HepG2 (cell line): ENCODE results near the gene IDH3A. TPM values are rescaled to one million over a fixed set of nuclear protein-coding genes. Genes with fewer than 3 reads are reported as not detected.
"Not testable (repeated sequence)": the region's sequence is repeated elsewhere in the genome, so short reads cannot be mapped to it uniquely, and the experiment has no call there.

Source experiments
- ATAC-seq: fragments of 200-7000 bp; cut with Tn5 transposase; 3 replicates; pipeline ENCODE4 v1.9.1; 2020; ENCODE audit warnings: mild to moderate bottlenecking, moderate library complexity
- BruUV-seq: library from RNA; stranded (reverse); fragments of 400-500 nt; replicated peaks from 2 replicates; lab custom pipeline; 2021; lab: Mats Ljungman, UMichigan
- CTCF ChIA-PET: fragments of 300-600 bp; formaldehyde crosslinking; extraction: SDS; loops from one replicate; lab custom pipeline; 2021; ENCODE audit warnings: low total read pairs, inconsistent platforms, low intra/inter-chr PET ratio; lab: Yijun Ruan, JAX
- POLR2A ChIA-PET: fragments of 350-600 bp; sonication (Branson Sonifier 250); formaldehyde crosslinking; loops from one replicate; lab custom pipeline; 2020; ENCODE audit warnings: antibody characterized with exemption, inconsistent platforms; lab: Yijun Ruan, JAX
- DNase-seq: peaks from one replicate; pipeline ENCODE4 v3.0.0-alpha.2; 2015; ENCODE audit warnings: low spot score
- FAIRE-seq: peaks from 3 replicates; lab custom pipeline; 2011; peaks lifted over from hg19 to GRCh38; lab: Jason Lieb, UNC
- H2AFZ ChIP-seq: one replicate; pipeline ENCODE4 v1.6.1; 2011; ENCODE audit warnings: low read length, inconsistent platforms
- H3K27ac ChIP-seq: fragments of 300-600 bp; 3 replicates; pipeline ENCODE4 v1.8.0; 2011; ENCODE audit warnings: mixed run types, mild to moderate bottlenecking, mixed read lengths, low read length, inconsistent platforms; ENCODE audit not compliant: insufficient read depth; ENCODE audit errors: extremely low read length
- H3K27me3 ChIP-seq, 2 experiments: fragments of 200-600 bp in 1 of 2; 2 replicates in 1 of 2; 3 replicates in 1 of 2; pipeline versions ENCODE4 v1.6.0 to v1.8.0; 2011; ENCODE audit warnings: low read length in 2 of 2, mild to moderate bottlenecking in 2 of 2, moderate library complexity in 2 of 2, inconsistent platforms in 1 of 2; ENCODE audit not compliant: insufficient read depth in 2 of 2, control insufficient read depth in 1 of 2
- H3K36me3 ChIP-seq, 2 experiments: fragments of 200-600 bp in 1 of 2; replicated peaks in 1 of 2; 2 replicates in 1 of 2; 3 replicates in 1 of 2; pipeline versions ENCODE4 v1.5.1 to v1.8.0; 2011; ENCODE audit warnings: low read length in 2 of 2, inconsistent platforms in 1 of 2; ENCODE audit not compliant: insufficient read depth in 2 of 2, control insufficient read depth in 1 of 2
- H3K4me1 ChIP-seq: 2 replicates; pipeline ENCODE4 v1.5.1; 2012; ENCODE audit warnings: low read length, inconsistent platforms; ENCODE audit not compliant: insufficient read depth
- H3K4me2 ChIP-seq: 2 replicates; pipeline ENCODE4 v1.6.0; 2011; ENCODE audit warnings: low read depth, low read length, inconsistent platforms
- H3K4me3 ChIP-seq, 3 experiments: fragments of 200-600 bp in 1 of 3; sonication (generic), shearing (Covaris generic) in 1 of 3; replicated peaks in 1 of 3; 2 replicates each; pipeline ENCODE4 v1.5.1; 2011 to 2016; ENCODE audit warnings: low read length in 3 of 3, inconsistent platforms in 2 of 3, low read depth in 2 of 3, mild to moderate bottlenecking in 2 of 3, control low read depth in 1 of 3, mixed read lengths in 1 of 3; ENCODE audit not compliant: insufficient read depth in 1 of 3
- H3K79me2 ChIP-seq: one replicate; pipeline ENCODE4 v1.6.1; 2011; ENCODE audit warnings: low read length, inconsistent platforms; ENCODE audit not compliant: insufficient read depth
- H3K9ac ChIP-seq: 2 replicates; pipeline ENCODE4 v1.6.0; 2011; ENCODE audit warnings: mild to moderate bottlenecking, low read depth, low read length, inconsistent platforms; ENCODE audit not compliant: insufficient read depth
- H3K9me3 ChIP-seq: 2 replicates; pipeline ENCODE4 v1.5.1; 2012; ENCODE audit warnings: mild to moderate bottlenecking, low read length
- H4K20me1 ChIP-seq: 2 replicates; pipeline ENCODE4 v1.6.0; 2011; ENCODE audit warnings: inconsistent platforms, mild to moderate bottlenecking, low read length, moderate library complexity; ENCODE audit not compliant: insufficient read depth
- HOXA5 ChIP-seq: sonication (generic); formaldehyde crosslinking; IDR thresholded peaks from 2 replicates; pipeline ENCODE4 v1.4.0; 2020; ENCODE audit warnings: missing genetic modification reagents
- PRDM4 ChIP-seq: sonication (generic); formaldehyde crosslinking; IDR thresholded peaks from 2 replicates; pipeline ENCODE4 v1.9.0; 2021; ENCODE audit warnings: missing genetic modification reagents, borderline replicate concordance
- REL ChIP-seq: sonication (generic); formaldehyde crosslinking; conservative IDR thresholded peaks from 2 replicates; pipeline ENCODE4 v1.8.0; 2022; ENCODE audit warnings: mild to moderate bottlenecking, missing genetic modification reagents, moderate library complexity
- TFDP1 ChIP-seq: IDR thresholded peaks from 2 replicates; pipeline ENCODE4 v1.6.1; 2016; ENCODE audit warnings: missing compliant biosample characterization, missing genetic modification reagents, borderline replicate concordance
- TRAFD1 ChIP-seq: sonication (generic); formaldehyde crosslinking; IDR thresholded peaks from 2 replicates; pipeline ENCODE4 v1.5.1; 2020; ENCODE audit warnings: missing genetic modification reagents, mild to moderate bottlenecking, borderline replicate concordance
- ZBTB42 ChIP-seq: sonication (generic); formaldehyde crosslinking; IDR thresholded peaks from 2 replicates; pipeline ENCODE4 v1.5.0; 2020; ENCODE audit warnings: mild to moderate bottlenecking, missing genetic modification reagents
- ZNF138 ChIP-seq: sonication (generic); formaldehyde crosslinking; IDR thresholded peaks from 2 replicates; pipeline ENCODE4 v1.5.0; 2020; ENCODE audit warnings: mild to moderate bottlenecking, low read depth, missing genetic modification reagents
- ZNF792 ChIP-seq: IDR thresholded peaks from 2 replicates; pipeline ENCODE4 v1.6.1; 2016
- WGBS: methylation state at CpG from one replicate; pipeline ENCODE4 v1.1.6; 2017; ENCODE audit warnings: low lambda C conversion rate; 5-methylcytosine and 5-hydroxymethylcytosine counted together
- in situ Hi-C: cut with HindIII; loops from 2 replicates; pipeline ENCODE4 v1.10.0; 2017; ENCODE audit warnings: low pct_unique_long_range_greater_than_20kb; ENCODE audit not compliant: extremely low pct_ligation_motif_present
- intact Hi-C: fragments of 100-400 bp; cut with micrococcal nuclease; formaldehyde crosslinking; loops from one replicate; pipeline ENCODE4 v1.10.0; 2022; ENCODE audit not compliant: unreplicated experiment
- polyA plus RNA-seq, 8 experiments: library from polyadenylated mRNA; depleted of rRNA in 3 of 8; stranded (reverse) in 7 of 8; unstranded in 1 of 8; fragments of >200 nt; fragmentation: Illumina TruSeq in 4 of 8; extraction: Trizol in 4 of 8; gene quantifications; 2 replicates each; pipeline versions ENCODE4 v1.2.1 to v1.2.3, GENCODE V29; 2011 to 2016; ENCODE audit warnings: low read depth in 4 of 8, missing spikeins in 1 of 8, mixed read lengths in 1 of 8; ENCODE audit not compliant: insufficient read depth in 1 of 8
- total RNA-seq, 5 experiments: library from RNA; depleted of rRNA; stranded (reverse); fragments of >200 nt; fragmentation: Illumina TruSeq; extraction: Trizol; gene quantifications; 2 replicates each; pipeline ENCODE4 v1.2.3, GENCODE V29; 2016; ENCODE audit warnings: low read depth in 1 of 5
- TF ChIP-seq, protein P1 (sequence below): sonication (generic); formaldehyde crosslinking; IDR thresholded peaks from 2 replicates; pipeline ENCODE4 v1.5.1; 2020; ENCODE audit warnings: mild to moderate bottlenecking, missing genetic modification reagents

Gene IDH3A
- total and polyA plus RNA-seq, 2 of the 13 experiments (the other 11 are each of a cell fraction or from before 2014, with no cell fraction given), result 40.7 to 50.7 TPM

- intact Hi-C loops, H4K20me1 ChIP-seq, DNase-seq, CTCF ChIA-PET, H3K9me3 ChIP-seq, H3K9ac ChIP-seq, FAIRE-seq, in situ Hi-C loops, H3K36me3 ChIP-seq, BruUV-seq, ATAC-seq, H3K27me3 ChIP-seq, H3K27ac ChIP-seq, POLR2A ChIA-PET, H2AFZ ChIP-seq, H3K4me3 ChIP-seq: not testable (repeated sequence)
- peaks cover 15% of the 10 kb centered on the region for H3K79me2 ChIP-seq
- peak overlapping the region; percentile 93; the same call in 1 of the 2 replicates for H3K4me2 ChIP-seq
- peaks cover 26% of the 10 kb centered on the region for H3K4me1 ChIP-seq
- 97% methylated on average over 8 of the region's 8 CpGs for WGBS
Measured at GRCh38 chr15:78151075-78151474, 1.9 kb downstream of the IDH3A start.

DNA sequence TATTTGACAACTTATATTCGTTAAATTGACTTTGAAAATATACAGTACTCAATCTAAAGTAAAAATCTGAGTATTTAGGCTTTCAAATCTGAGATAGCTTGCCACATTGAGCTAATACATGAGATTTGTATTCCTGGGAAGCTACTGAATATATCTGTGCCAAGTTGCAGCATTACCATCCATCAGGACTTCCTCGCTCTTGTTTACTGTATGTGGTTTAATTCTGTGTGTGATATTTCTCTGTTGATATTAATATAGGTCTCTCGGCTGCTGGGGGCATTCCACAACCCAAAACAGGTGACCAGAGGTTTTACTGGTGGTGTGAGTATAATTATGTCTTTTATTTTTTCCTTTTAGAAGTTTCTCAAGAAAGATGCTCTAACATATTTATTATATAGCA is 5.8 kb downstream of the IDH3A start:
- no peak overlapping the region for H3K27ac ChIP-seq
- no peak for DNase-seq
- H3K4me2 ChIP-seq, result no peak overlapping the region
- ChIA-PET CTCF (no interaction called here), POLR2A (no interaction called here)
- WGBS, result 92% methylated on average over 3 of the region's 3 CpGs
- FAIRE-seq, result no peak
- H3K79me2 ChIP-seq, result peaks cover 14% of the 10 kb centered on the region
- no peak overlapping the region for H3K4me3 ChIP-seq
- peaks cover 3 to 17% of the 10 kb centered on the region in 2 experiments; a peak in 4 of 5 replicates for H3K36me3 ChIP-seq
- ATAC-seq, result no peak
- no peaks in the 10 kb centered on the region for H3K27me3 ChIP-seq
- intact Hi-C loops, result no loop called here
- no peak overlapping the region for H2AFZ ChIP-seq
- peaks cover 1% of the 10 kb centered on the region; the same call in 1 of the 2 replicates for H4K20me1 ChIP-seq
- in situ Hi-C loops, result no loop called here
- peaks cover 14% of the 10 kb centered on the region for H3K4me1 ChIP-seq
- no peak overlapping the region for H3K9ac ChIP-seq
- no TSS peak for BruUV-seq
- no peaks in the 10 kb centered on the region for H3K9me3 ChIP-seq
- TF ChIP-seq TRAFD1 (CRISPR knock-in tag), result no peak
- no peak for TF ChIP-seq ZNF792
- no peak for TF ChIP-seq ZNF138 (CRISPR knock-in tag)
- TF ChIP-seq, protein P1, sequence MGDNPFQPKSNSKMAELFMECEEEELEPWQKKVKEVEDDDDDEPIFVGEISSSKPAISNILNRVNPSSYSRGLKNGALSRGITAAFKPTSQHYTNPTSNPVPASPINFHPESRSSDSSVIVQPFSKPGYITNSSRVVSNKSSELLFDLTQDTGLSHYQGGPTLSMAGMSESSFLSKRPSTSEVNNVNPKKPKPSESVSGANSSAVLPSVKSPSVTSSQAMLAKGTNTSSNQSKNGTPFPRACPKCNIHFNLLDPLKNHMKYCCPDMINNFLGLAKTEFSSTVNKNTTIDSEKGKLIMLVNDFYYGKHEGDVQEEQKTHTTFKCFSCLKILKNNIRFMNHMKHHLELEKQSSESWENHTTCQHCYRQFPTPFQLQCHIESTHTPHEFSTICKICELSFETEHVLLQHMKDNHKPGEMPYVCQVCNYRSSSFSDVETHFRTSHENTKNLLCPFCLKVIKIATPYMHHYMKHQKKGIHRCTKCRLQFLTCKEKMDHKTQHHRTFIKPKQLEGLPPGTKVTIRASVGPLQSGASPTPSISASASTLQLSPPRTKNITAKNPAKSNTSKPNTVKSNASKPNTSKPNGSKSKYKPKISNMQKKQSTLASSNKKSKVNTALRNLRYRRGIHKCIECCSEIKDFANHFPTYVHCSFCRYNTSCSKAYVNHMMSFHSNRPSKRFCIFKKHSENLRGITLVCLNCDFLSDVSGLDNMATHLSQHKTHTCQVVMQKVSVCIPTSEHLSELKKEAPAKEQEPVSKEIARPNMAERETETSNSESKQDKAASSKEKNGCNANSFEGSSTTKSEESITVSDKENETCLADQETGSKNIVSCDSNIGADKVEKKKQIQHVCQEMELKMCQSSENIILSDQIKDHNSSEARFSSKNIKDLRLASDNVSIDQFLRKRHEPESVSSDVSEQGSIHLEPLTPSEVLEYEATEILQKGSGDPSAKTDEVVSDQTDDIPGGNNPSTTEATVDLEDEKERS (CRISPR knock-in tag), result no peak
- TF ChIP-seq PRDM4, result no peak
- no peak for TF ChIP-seq HOXA5 (CRISPR knock-in tag)
- TF ChIP-seq TFDP1 (CRISPR knock-in tag), result no peak
- TF ChIP-seq ZBTB42 (CRISPR knock-in tag), result no peak
- TF ChIP-seq REL (CRISPR knock-in tag), result no peak
